ENCODE data around the gene PDZRN4.

The PDZRN4 gene

GRCh38 chr12:41334390-41334789 is 146.3 kb downstream of the PDZRN4 start:
- H3K36me3 ChIP-seq (ENCODE audit: insufficient read depth, low read length), result no peaks in the 10 kb centered on the region
- no peaks in the 10 kb centered on the region for H3K79me2 ChIP-seq (ENCODE audit: insufficient read depth, low read length)
- no peaks in the 10 kb centered on the region for H3K4me1 ChIP-seq (ENCODE audit: insufficient read depth, low read length, poor library complexity, severe bottlenecking)
- H3K9me2 ChIP-seq (replicated peaks; ENCODE audit: low read depth, low read length), result no peaks in the 10 kb centered on the region
- no peaks in the 10 kb centered on the region for H4K20me1 ChIP-seq (ENCODE audit: insufficient read depth, low read length, poor library complexity, severe bottlenecking)
- TF ChIP-seq EZH2phosphoT487 (IDR thresholded peaks at IDR 0.05; ENCODE audit: borderline replicate concordance), result no peak
- no peak for TF ChIP-seq CTCF (conservative IDR thresholded peaks at IDR 0.05; ENCODE audit: low read length)
- no peak overlapping the region for H3K4me3 ChIP-seq (ENCODE audit: low read length, poor library complexity, severe bottlenecking)
- H3F3A ChIP-seq (ENCODE audit: low read depth), result no peaks in the 10 kb centered on the region
- no peak overlapping the region for H2AFZ ChIP-seq (ENCODE audit: low read length)
- H3K9ac ChIP-seq (ENCODE audit: low read depth, low read length, poor library complexity, severe bottlenecking), result no peak overlapping the region
- H3K4me2 ChIP-seq (ENCODE audit: low read depth, low read length, poor library complexity, severe bottlenecking), result no peak overlapping the region
- H3K27me3 ChIP-seq (ENCODE audit: insufficient read depth, low read length, poor library complexity, severe bottlenecking), result no peaks in the 10 kb centered on the region
- no peaks in the 10 kb centered on the region for H3K9me3 ChIP-seq (ENCODE audit: insufficient read depth, low read depth, low read length)

- Histone ChIP-seq H3K9me3 (ENCODE audit: insufficient read depth, low read depth, low read length) (no peaks in the 10 kb centered on the region), H3K9ac (ENCODE audit: low read depth, low read length, poor library complexity, severe bottlenecking) (no peak overlapping the region), H3K4me3 (ENCODE audit: low read length, poor library complexity, severe bottlenecking) (no peak overlapping the region), H3K36me3 (ENCODE audit: insufficient read depth, low read length) (no peaks in the 10 kb centered on the region), H3K9me2 (replicated peaks; ENCODE audit: low read depth, low read length) (no peaks in the 10 kb centered on the region), H3K79me2 (ENCODE audit: insufficient read depth, low read length) (no peaks in the 10 kb centered on the region), H3F3A (ENCODE audit: low read depth) (no peaks in the 10 kb centered on the region), H2AFZ (ENCODE audit: low read length) (no peak overlapping the region), H3K4me1 (ENCODE audit: insufficient read depth, low read length, poor library complexity, severe bottlenecking) (no peaks in the 10 kb centered on the region), H3K27me3 (ENCODE audit: insufficient read depth, low read length, poor library complexity, severe bottlenecking) (no peaks in the 10 kb centered on the region), H3K4me2 (ENCODE audit: low read depth, low read length, poor library complexity, severe bottlenecking) (no peak overlapping the region), H4K20me1 (ENCODE audit: insufficient read depth, low read length, poor library complexity, severe bottlenecking) (no peaks in the 10 kb centered on the region)
- no peak for TF ChIP-seq CTCF (conservative IDR thresholded peaks at IDR 0.05; ENCODE audit: low read length)
- TF ChIP-seq EZH2phosphoT487 (IDR thresholded peaks at IDR 0.05; ENCODE audit: borderline replicate concordance), result no peak
Observed at GRCh38 chr12:41336041-41336549, 148.0 kb downstream of the PDZRN4 start.

GRCh38 chr12:41339784-41340183 is 151.7 kb downstream of the PDZRN4 start:
- no peak overlapping the region for H3K9ac ChIP-seq (ENCODE audit: low read depth, low read length, poor library complexity, severe bottlenecking)
- H3K79me2 ChIP-seq (ENCODE audit: insufficient read depth, low read length), result no peaks in the 10 kb centered on the region
- no peak overlapping the region for H3K4me3 ChIP-seq (ENCODE audit: low read length, poor library complexity, severe bottlenecking)
- H3K4me2 ChIP-seq (ENCODE audit: low read depth, low read length, poor library complexity, severe bottlenecking), result no peak overlapping the region
- no peaks in the 10 kb centered on the region for H3K9me3 ChIP-seq (ENCODE audit: insufficient read depth, low read depth, low read length)
- no peaks in the 10 kb centered on the region for H3F3A ChIP-seq (ENCODE audit: low read depth)
- H3K36me3 ChIP-seq (ENCODE audit: insufficient read depth, low read length), result no peaks in the 10 kb centered on the region
- no peaks in the 10 kb centered on the region for H3K4me1 ChIP-seq (ENCODE audit: insufficient read depth, low read length, poor library complexity, severe bottlenecking)
- no peak for TF ChIP-seq CTCF (conservative IDR thresholded peaks at IDR 0.05; ENCODE audit: low read length)
- TF ChIP-seq EZH2phosphoT487 (IDR thresholded peaks at IDR 0.05; ENCODE audit: borderline replicate concordance), result no peak
- no peaks in the 10 kb centered on the region for H3K9me2 ChIP-seq (replicated peaks; ENCODE audit: low read depth, low read length)
- no peak overlapping the region for H2AFZ ChIP-seq (ENCODE audit: low read length)
- no peaks in the 10 kb centered on the region for H4K20me1 ChIP-seq (ENCODE audit: insufficient read depth, low read length, poor library complexity, severe bottlenecking)
- no peaks in the 10 kb centered on the region for H3K27me3 ChIP-seq (ENCODE audit: insufficient read depth, low read length, poor library complexity, severe bottlenecking)
